GM19035 (cell line): ENCODE data around the gene FECH.
"Not testable (repeated sequence)": the region's sequence is repeated elsewhere in the genome, so short reads cannot be mapped to it uniquely, and the experiment has no call there.

Experiments
- ATAC-seq: cut with Tn5 transposase; IDR thresholded peaks from one replicate; pipeline ENCODE4 v1.9.1; 2021; ENCODE audit not compliant: unreplicated experiment

Gene FECH

DNA sequence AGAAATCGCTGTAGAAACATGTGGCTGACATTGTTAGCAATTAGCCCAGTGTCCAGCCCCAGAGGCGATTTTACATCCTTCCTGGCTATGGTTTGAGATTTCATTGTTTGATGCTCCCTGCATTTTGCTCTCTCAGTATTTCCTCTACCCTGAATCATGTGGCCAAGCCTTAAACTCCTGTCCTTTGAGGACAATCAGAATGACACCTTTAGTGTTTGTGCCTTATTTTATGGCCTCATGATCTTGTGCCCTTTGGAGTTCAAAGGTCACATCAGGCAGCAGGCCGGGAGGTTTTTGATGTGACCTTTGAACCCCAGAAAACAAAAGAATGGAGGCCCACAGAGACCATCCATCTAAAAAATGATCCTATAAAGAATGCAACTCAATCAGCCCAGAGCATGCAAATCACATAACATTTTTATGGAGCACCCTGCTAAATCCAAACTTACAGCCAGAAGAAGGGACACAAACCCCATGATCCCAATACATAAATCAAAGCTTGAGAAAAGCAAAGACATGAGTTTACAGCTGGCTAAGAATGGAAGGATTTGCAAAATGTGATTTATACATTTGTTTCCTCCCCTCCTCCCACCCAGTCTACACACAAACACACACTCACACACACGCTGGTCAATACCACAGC, 52.5 kb downstream of the FECH start:
- ATAC-seq, result no peak

DNA sequence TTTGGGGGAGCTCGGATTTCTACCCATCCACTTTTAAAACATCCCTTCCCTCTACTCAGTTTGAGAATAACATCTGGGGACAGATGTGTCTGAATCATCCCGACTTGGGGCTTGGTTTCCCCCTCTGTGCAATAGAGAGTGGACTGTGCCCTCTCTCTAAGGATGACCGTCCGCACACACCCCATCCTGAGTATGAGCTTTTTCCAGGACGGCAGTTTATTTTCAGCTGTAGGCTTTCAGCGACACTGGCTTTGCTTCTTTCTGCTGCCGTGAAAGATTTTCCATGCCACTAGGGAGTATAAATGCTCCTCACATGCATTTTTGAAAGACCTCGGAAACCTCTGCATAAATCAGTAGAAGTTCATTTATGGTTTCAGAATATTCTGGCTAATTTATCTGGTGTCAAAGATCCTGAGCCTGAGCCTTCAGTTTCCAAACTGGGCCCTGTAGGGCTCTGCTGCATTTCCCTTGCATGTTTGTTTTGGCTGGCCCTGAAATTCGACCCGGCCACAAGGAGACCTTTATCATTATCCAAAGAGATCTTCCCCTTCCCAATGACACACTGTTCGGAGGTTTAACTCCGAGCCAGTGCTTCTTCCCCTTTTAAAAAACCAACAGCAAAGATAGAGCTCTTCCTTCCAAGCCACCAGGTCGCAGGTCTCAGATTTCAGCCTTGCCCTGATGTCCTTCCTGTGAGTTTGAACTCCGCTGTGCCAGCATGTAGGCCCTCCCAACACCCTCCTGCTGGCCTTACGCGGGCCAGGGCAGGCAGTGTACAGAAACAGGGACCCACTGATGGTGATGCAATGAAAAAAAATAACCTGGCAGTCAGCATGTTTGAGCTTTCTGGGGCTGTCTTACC, 53.3 kb downstream of the FECH start:
- ATAC-seq, result no peak

DNA sequence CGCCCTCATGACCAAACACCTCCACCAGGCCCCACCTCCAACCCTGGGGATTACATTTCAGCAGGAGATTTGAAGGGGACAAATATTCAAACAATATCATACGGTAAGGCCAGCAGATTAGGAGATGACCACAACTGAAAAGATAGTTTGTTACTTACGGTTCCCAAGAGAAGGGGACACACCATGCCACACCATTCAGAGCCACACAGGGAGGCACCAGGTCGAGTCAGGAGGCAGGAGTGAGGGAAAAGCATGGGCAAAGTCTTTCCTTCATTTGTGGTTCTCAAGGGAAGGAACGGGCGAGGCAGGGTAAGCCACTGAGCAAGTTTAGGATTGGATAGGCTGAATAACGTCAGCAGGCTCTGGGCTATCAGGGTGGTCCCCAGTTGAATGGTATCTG, 57.4 kb downstream of the FECH start:
- ATAC-seq, result no peak

DNA sequence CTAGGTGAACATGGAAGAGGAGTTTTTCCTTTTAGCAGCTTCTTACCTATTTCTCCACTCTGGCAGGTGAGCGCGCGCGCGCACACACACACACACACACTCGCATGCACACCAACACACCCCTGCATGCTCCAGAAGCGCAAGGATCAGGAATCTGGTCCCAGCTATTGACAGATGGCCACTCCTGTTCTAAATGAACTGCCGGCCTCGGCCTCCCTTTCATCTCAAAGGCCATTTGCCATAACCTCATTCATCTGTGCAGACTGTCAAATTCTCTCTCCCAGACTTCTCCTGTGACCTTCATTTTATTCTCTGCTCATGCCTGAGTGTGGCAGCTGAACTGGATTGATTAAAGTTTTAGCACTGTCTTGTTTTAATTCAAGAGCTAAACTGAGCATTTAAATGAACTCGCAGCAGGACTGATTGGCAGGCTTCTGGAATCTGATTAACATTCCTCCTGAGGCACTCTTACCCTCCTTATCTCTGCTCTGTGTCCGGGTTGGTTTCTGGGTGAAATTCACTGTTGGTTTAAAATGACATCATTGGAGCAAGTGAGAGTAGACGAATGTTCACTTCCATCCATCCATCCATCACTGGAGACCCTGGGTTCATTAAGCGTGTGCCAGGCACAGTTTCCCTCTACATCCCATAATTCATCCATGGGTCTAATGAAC, 58.8 kb downstream of the FECH start:
- ATAC-seq, result no peak

DNA sequence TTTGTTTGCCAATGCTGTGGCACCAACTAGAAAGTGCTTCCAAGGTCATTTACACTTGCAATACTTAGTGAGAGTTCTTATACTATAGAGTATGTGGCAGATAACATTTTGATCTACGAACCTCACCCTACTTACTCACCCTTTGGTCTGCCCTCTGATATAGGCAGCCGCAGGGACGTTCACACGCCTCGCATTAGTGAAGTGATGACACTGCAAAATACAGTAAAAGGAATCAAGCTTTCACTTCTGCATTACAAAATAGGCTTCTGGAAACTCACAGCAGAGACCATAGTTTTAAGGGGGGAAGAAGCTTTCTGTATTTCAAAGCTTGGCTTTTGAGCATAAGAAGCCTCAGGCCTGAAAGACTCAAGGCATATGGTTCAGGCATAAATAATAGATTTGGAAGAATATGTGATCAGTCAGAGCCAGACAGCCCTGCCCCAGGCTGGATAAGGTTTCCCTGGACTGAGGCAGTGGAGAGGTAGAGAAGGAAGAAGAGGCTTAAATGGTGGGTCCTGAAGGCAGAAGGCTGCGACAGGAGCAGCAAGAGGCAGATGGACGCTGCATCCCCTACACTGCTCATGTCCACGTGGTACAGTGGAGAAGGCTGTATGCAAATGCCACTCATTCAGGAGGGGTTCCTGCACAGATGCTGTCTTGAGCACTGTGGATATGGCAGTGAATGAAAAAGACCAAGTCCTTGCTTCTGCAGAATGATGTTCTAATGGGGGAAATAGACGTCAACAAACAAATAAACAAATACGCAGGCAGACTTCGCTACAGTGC, 63.1 kb downstream of the FECH start:
- no peak for ATAC-seq

DNA sequence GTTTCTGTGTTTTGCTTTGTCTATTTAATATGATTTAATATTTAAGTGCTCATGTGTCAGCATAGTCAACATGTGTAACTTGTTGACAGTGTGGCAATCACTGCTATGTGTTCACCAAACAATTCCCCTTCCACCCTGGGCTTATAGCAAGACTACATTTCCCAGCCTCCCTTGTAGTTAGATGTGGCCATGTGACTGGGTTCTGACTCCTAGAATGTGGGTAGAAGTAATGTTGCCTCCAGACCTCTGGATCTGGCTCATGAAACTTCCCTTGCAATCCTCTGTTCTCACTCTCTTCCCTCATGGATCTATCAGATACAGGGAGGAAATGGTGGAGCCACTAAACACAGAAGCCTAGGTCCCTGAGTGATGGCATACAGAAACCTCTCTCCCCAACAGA, 64.2 kb downstream of the FECH start:
- ATAC-seq, result not testable (repeated sequence)

DNA sequence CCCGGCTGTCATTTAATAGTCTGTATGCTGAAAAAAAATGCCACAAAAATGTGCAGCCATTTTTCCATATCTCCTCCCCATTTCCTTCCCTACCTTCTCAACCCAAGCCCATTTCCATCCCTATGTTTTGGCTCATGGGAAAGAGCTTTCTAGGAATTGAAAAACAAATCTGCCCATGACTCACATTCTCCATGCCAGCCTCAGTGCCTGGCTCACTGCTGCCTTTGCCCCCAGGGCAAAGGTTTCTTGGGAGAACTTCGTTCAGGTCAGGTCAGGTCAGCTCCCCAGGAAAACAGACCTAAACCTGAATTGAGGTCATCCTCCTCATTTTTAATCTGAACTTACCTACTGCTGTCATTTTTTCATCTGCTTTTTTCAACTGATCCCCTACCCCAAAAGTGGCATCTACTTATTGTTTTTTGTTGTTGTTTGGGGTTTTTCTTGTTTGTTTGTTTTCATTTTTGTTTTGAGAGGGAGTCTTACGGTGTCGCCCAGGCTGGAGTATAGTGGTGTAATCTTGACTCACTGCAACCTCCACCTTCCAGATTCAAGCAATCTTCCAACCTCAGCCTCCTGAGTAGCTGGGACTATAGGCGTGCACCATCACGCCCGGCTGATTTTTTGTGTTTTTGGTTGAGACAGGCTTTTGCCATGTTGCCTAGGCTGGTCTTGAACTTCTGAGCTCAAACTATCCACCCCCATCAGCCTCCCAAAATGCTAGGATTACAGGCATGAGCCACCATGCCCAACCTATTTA, 66.7 kb downstream of the FECH start:
- no peak for ATAC-seq

DNA sequence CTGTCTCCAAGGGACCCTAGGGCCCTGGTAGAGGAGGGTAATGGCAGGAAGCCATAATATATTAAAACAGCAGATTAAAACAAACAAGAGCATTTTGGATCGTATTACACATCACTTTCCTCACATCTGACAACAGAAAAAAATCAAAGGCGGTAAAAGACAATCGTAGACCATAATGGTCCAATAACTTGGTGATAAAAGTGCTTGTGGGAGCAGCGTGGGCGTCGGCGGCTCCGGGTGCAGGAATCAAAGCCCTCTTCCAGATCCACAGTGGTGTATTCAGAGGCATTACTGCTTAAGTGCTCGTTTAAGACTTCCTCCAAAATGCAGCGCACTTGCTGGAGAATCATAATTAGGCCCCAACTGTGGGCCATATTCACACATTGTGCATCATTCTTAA, 68.0 kb downstream of the FECH start:
- ATAC-seq, result no peak

DNA sequence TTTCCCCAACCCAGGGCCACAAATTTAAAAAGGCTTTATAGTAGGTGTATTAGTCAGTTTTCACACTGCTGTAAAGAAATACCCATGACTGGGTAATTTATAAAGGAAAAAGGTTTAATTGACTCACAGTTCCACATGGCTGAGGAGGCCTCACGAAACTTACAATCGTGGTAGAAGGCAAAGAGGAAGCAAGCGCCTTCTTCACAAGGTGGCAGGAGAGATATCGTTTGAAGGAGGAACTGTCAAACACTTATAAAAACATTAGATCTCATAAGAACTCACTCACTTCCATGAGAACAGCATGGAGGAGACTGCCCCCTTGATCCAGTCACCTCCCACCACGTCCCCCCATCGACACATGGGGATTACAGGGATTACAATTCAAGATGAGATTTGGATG, 70.4 kb downstream of the FECH start:
- no peak for ATAC-seq

DNA sequence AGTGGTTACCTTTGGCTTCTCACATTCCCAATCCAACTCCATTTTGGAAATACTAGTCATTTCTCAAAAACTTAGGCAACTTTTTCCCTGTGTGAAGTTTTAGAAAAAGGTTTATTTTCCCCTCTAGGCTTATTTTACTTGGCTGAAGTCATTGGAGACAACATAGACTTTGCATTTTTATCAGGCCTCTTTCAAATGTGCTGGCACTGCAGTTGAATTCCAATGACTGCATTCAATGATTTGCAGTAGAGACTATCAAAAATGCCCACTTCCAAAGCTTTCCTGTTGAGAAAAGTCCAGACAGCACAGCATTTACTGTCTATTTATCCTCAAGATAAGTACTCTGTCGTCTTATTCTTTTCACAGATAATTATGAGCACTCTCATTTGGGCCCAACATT, 81.3 kb downstream of the FECH start:
- ATAC-seq, result no peak

DNA sequence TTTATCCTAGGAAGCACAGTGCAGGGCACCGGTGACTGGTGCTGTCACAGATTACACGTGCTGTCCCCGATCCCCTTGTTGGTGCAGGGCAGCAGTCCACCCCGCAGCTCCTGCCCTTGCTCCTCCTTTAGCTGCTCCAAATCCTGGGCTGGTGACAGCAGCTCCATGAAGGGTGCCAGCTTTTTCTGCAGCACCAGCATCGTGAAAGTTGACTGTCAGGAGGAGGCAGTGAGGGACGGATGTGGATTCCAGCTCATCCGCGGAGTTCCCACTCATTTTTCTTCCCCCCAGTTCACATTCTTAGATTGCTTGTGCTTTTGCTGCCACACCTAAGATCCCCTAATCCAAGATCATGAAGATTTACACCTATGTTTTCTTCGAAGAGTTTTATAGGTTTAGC, 83.9 kb downstream of the FECH start:
- no peak for ATAC-seq

DNA sequence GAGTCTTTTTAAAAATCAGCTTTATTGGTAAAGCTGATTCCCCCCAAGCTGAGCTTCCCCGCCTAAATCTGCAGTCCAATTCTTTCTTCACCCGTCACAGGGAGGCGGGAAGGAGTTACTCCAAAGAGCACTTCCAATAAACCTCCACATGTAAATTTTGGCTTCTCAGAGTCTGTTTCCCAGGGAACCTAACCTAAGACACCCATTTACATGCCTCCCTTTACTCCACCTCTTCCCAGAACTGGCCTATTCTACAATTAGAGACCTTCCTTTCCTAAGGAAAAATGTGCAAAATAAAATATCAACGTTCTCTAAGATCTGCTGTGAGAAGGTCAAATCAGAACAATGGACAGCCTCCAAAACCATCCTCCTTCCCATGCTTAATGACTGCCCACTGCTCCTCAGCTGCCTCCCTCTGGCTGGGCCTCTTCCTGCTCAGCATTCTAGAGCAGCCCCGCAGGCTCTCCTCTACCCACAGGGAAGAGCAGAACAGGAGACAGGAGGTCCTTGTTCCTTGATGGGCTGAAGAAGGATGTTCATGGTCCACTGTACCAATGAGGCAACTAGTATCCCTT, 87.7 kb downstream of the FECH start:
- ATAC-seq, result no peak
